HG03060 (cell line): ENCODE measurements around the gene ATN1.

Experiments
- ATAC-seq: cut with Tn5 transposase; IDR thresholded peaks from one replicate; pipeline ENCODE4 v1.9.1; 2021; ENCODE audit warnings: low read depth, moderate number of reproducible peaks; ENCODE audit not compliant: unreplicated experiment

The ATN1 gene

GRCh38 chr12:6925239-6925539 lies 2.6 kb upstream of the ATN1 start:
- ATAC-seq: no peak

DNA sequence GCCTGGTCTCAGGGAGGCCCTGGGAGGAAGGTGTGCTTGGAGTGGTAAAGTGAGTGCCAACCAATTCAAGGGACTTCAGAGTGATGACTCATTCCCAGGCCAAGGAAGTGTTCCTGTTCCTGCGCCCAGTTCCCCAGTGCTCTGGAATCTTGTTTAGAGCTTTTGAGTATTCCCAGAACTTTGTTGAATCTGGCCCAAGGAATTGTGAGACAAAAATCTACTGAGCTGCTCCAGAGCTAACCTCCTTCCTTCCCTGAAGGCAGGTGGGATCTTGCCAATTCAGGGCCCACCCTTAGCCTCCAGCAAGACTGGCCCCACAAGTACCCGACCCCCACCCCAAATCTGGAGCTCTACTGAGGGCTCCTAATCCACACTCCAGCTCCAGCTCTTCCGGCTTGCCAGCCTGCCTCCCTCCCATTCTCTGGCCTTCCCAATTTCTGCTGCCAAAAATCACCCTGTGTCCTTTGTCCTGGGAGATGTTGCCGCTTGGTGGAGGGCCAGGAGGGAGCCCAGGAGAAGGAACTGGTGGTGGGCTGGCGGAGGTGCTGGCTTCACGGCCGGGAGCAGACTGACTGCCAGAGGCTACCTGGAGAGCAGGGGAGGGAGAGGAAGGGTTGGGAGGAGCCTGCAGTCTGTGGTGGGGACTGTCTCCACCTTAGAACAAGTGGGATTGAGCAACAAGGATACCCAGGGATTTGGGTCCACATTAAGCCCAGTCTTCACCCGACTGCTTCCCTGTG lies 2.0 kb upstream of the ATN1 start:
- no peak for ATAC-seq

GRCh38 chr12:6928022-6928702 lies 403 bp downstream of the ATN1 start:
- ATAC-seq: no peak

GRCh38 chr12:6928703-6929407 lies 1.1 kb downstream of the ATN1 start:
- no peak for ATAC-seq

DNA sequence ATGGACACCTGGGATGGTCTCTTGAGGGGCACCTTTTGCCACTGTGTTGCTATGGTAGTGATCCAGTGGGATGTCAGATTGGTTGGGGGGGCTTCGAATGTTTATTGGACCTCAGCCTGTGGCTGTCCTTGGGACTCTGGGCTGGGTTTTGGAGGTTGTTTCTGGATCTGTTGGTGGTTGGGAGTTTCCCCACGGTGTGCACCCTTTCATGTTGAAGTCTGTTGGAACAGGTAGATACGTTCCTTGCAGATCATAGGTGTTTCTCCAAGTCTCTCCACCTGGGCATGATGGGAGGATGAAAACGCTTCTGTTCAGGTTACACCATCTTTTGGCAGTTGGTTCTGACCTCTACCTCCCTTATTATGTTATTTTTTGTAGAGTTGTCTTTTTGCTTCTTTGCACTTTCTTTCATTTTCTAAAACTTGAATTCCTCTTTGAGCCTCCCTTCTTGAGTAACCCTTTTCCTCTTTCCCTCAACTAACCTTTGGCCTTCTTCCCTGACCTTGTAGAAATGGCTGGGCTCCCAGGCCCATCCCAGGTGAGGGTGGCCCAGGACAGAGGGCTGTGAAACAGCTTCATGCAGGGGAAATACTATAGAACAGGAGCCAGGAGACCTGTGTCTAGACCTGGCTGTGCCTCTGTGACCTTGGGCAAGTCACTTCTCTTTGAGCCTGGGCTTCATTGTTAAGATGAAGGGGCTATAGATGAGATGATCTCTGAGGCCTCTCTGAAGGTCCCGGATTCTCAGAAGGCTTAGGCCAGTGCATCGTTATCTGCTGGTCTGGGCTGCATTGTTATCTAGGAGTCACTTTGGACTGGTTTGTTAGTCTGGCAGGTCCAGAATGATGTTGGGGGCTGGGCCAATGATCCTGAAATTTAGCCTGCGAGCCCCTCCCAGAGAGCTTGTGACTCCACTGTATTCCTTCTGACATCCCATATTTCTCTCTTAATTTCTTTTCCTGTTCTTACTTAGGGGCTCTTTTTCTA lies 2.0 kb downstream of the ATN1 start:
- ATAC-seq: no peak

GRCh38 chr12:6932766-6933165 lies 5.0 kb downstream of the ATN1 start:
- no peak for ATAC-seq

DNA sequence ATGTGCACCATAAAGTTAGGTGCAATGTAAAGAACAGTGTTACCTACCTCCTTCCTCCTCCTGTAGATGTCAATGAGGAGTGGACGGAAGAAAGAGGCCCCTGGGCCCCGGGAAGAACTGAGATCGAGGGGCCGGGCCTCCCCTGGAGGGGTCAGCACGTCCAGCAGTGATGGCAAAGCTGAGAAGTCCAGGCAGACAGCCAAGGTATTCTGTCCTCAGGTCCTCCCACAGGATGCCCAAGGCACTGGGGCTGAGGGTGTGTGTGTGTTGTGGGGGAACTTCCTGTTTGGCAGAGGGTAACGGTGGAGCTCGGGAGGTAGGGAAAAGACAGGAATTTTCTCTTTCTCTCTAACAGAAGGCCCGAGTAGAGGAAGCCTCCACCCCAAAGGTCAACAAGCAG lies 6.4 kb downstream of the ATN1 start:
- no peak for ATAC-seq

DNA sequence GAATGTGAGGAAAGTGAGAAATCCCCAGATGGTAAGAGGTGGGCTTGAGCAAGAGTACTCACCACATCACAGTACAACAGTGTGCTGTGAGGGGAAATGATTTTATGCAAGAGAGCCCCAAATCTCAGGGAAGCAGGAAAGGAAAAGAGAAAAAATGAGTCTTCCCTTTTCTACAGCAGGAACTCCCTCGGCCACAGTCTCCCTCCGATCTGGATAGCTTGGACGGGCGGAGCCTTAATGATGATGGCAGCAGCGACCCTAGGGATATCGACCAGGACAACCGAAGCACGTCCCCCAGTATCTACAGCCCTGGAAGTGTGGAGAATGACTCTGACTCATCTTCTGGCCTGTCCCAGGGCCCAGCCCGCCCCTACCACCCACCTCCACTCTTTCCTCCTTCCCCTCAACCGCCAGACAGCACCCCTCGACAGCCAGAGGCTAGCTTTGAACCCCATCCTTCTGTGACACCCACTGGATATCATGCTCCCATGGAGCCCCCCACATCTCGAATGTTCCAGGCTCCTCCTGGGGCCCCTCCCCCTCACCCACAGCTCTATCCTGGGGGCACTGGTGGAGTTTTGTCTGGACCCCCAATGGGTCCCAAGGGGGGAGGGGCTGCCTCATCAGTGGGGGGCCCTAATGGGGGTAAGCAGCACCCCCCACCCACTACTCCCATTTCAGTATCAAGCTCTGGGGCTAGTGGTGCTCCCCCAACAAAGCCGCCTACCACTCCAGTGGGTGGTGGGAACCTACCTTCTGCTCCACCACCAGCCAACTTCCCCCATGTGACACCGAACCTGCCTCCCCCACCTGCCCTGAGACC lies 7.8 kb downstream of the ATN1 start:
- no peak for ATAC-seq

DNA sequence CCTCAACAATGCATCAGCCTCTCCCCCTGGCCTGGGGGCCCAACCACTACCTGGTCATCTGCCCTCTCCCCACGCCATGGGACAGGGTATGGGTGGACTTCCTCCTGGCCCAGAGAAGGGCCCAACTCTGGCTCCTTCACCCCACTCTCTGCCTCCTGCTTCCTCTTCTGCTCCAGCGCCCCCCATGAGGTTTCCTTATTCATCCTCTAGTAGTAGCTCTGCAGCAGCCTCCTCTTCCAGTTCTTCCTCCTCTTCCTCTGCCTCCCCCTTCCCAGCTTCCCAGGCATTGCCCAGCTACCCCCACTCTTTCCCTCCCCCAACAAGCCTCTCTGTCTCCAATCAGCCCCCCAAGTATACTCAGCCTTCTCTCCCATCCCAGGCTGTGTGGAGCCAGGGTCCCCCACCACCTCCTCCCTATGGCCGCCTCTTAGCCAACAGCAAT lies 8.5 kb downstream of the ATN1 start:
- no peak for ATAC-seq

- no peak for ATAC-seq
Observed at GRCh38 chr12:6936636-6937480, 9.1 kb downstream of the ATN1 start.

DNA sequence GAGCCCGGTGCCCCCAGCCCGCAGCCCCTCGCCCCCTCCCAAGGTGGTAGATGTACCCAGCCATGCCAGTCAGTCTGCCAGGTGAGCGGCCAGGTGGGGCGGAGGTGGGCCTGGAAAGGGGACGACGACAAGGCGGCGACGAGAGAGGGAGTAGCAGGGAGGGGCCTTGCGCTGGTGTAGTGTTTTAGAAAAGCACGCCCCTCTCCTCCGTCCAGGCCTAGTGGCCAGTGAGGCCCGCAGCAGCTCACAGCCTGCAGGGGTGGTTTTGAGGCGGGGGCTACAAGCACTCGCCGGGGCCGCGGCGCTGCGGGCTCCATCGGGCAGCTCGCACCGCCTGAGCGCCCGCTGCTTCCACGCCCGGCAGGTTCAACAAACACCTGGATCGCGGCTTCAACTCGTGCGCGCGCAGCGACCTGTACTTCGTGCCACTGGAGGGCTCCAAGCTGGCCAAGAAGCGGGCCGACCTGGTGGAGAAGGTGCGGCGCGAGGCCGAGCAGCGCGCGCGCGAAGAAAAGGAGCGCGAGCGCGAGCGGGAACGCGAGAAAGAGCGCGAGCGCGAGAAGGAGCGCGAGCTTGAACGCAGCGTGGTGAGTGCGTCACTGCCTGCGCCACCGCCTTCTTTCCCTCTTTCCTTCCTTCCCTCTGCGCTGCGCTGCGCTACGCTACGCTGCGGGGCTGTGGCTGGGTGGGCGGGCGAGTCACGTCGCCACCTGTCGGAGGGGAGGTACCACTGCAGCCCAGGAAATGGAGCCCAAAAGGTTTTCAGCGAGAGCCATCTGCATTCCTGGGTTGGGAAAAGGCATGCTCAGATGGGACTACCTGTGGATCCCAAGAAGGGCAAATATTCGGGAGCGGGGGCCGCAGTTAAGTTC lies 10.0 kb downstream of the ATN1 start:
- peak; percentile 84 for ATAC-seq

- ATAC-seq: no peak
Observed at GRCh38 chr12:6938353-6939190, 10.8 kb downstream of the ATN1 start.

DNA sequence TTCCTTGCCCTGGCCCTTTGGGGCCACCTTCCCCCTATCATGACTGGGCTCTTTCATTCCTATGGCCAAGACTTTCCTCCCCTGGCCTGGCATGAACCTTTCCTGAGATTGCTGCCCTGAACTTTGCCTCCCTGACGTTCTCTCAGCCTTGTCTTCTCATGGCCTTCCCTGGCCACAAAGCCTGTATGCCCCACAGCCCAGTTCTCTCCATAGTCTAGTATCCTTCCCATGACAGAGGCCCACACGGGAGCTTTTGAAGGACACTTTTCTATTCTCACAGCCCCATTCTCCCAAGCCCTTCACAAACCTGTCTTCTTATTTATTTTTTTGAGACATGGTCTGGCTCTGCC lies 11.4 kb downstream of the ATN1 start:
- ATAC-seq: no peak

- ATAC-seq: no peak
Observed at GRCh38 chr12:6941267-6941666, 13.5 kb downstream of the ATN1 start.

DNA sequence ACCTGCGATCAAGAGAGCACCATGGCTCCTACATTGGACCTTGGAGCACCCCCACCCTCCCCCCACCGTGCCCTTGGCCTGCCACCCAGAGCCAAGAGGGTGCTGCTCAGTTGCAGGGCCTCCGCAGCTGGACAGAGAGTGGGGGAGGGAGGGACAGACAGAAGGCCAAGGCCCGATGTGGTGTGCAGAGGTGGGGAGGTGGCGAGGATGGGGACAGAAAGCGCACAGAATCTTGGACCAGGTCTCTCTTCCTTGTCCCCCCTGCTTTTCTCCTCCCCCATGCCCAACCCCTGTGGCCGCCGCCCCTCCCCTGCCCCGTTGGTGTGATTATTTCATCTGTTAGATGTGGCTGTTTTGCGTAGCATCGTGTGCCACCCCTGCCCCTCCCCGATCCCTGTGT lies 14.0 kb downstream of the ATN1 start:
- ATAC-seq: no peak

DNA sequence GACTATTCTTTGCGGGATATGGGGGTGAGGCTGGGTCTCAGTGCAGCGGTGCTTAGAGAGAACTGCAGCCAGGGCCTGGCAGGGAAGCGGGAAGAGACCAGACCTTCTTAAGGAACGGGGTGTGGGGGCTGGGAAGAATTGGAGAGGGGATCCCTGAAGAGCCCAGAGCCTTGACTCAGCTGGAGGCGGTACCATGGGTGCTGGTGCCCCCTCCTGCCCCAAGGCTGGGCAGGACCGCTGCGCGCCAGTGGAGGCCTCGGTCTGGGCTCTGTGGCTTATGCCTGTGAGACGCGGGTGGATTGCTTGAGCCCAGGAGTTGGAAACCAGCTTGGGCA lies 14.5 kb downstream of the ATN1 start:
- no peak for ATAC-seq

DNA sequence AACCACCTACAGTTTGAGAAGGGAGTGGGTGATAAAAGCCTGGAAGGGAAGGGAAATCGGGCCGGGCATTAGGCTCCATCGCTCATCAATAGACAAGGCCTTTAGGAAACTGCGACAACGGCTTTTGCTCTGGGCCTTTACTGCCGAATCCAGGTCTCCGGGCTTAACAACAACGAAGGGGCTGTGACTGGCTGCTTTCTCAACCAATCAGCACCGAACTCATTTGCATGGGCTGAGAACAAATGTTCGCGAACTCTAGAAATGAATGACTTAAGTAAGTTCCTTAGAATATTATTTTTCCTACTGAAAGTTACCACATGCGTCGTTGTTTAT lies 15.6 kb downstream of the ATN1 start:
- no peak for ATAC-seq
